ENCODE measurements around the gene TMPRSS11E. TPM values are rescaled to one million over a fixed set of nuclear protein-coding genes. Genes with fewer than 3 reads are reported as not detected.

Gene TMPRSS11E
- total RNA-seq, 4 donors from 2014 or later, result 0.24 TPM; not detected in 3

GRCh38 chr4:68466751-68467150 is 19.5 kb downstream of the TMPRSS11E start:
- no peaks in the 10 kb centered on the region for H3K27me3 ChIP-seq
- H3K36me3 ChIP-seq, result no peaks in the 10 kb centered on the region
- WGBS, 2 donors, result 84 to 93% methylated on average over 3 of the region's 3 CpGs
- H3K4me1 ChIP-seq, result no peaks in the 10 kb centered on the region
- intact Hi-C loops (cut with DNase I), result no loop called here
- no peaks in the 10 kb centered on the region for H3K9me3 ChIP-seq
- TF ChIP-seq POLR2A (IDR thresholded peaks at IDR 0.05) (no peak), CTCF (IDR thresholded peaks at IDR 0.05) (no peak)
- H3K27ac ChIP-seq, result no peak overlapping the region
- no peak overlapping the region for H3K4me3 ChIP-seq (replicated peaks in 1 of 3)
- no peak for DNase-seq

DNA sequence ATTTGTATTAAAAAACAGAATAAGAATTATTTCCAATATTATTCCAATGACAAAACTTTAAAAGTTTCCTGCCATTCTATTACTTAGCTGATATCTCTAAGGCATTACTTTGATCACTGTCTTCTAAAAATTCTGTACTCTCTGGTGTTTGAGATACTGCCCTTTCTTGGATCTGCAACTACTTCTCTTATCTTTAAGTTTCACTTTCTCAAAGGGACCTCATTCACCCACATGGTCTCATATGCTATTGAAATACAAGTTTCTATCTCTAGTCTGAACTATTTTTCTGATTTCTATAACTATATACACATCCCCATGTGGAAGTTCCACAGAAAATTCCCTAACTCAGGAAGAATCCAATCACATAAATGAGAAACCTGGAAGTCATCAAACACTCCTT is 22.2 kb downstream of the TMPRSS11E start:
- Histone ChIP-seq H3K36me3 (no peaks in the 10 kb centered on the region), H3K9me3 (no peaks in the 10 kb centered on the region), H3K27me3 (no peaks in the 10 kb centered on the region), H3K4me1 (no peaks in the 10 kb centered on the region), H3K4me3 (replicated peaks in 1 of 3) (no peak overlapping the region), H3K27ac (no peak overlapping the region)
- no peak for DNase-seq
- TF ChIP-seq CTCF (IDR thresholded peaks at IDR 0.05), result no peak
- no peak for TF ChIP-seq POLR2A (IDR thresholded peaks at IDR 0.05)
- intact Hi-C loops (cut with DNase I), result no loop called here

GRCh38 chr4:68476191-68476590 is 28.9 kb downstream of the TMPRSS11E start:
- no peak for DNase-seq
- no peak overlapping the region for H3K27ac ChIP-seq
- no peak overlapping the region for H3K4me3 ChIP-seq (replicated peaks in 1 of 3)
- no peak for TF ChIP-seq CTCF (IDR thresholded peaks at IDR 0.05)
- TF ChIP-seq POLR2A (IDR thresholded peaks at IDR 0.05), result no peak
- H3K27me3 ChIP-seq, result no peaks in the 10 kb centered on the region
- no peaks in the 10 kb centered on the region for H3K36me3 ChIP-seq
- H3K9me3 ChIP-seq, result no peaks in the 10 kb centered on the region
- H3K4me1 ChIP-seq, result no peaks in the 10 kb centered on the region
- intact Hi-C loops (cut with DNase I), result no loop called here
- 60 to 70% methylated on average over 5 of the region's 5 CpGs for WGBS, 2 donors

GRCh38 chr4:68489338-68489737 is 42.1 kb downstream of the TMPRSS11E start:
- intact Hi-C loops (cut with DNase I), result no loop called here
- DNase-seq, result no peak
- H3K4me3 ChIP-seq (replicated peaks in 1 of 3), result no peak overlapping the region
- H3K9me3 ChIP-seq, result no peaks in the 10 kb centered on the region
- 69 to 83% methylated on average over 4 of the region's 5 CpGs for WGBS, 2 donors
- H3K4me1 ChIP-seq, result no peaks in the 10 kb centered on the region
- no peaks in the 10 kb centered on the region for H3K27me3 ChIP-seq
- no peak overlapping the region for H3K27ac ChIP-seq
- TF ChIP-seq POLR2A (IDR thresholded peaks at IDR 0.05), result no peak
- no peak for TF ChIP-seq CTCF (IDR thresholded peaks at IDR 0.05)
- H3K36me3 ChIP-seq, result no peaks in the 10 kb centered on the region

- Histone ChIP-seq H3K4me3 (replicated peaks in 1 of 3) (no peak overlapping the region), H3K9me3 (no peaks in the 10 kb centered on the region), H3K4me1 (no peaks in the 10 kb centered on the region), H3K36me3 (no peaks in the 10 kb centered on the region), H3K27me3 (no peaks in the 10 kb centered on the region), H3K27ac (no peak overlapping the region)
- peak; percentile 5 to 6 for DNase-seq
- intact Hi-C loops (cut with DNase I), result no loop called here
- 89 to 93% methylated on average over 6 of the region's 6 CpGs for WGBS, 2 donors
- TF ChIP-seq CTCF (IDR thresholded peaks at IDR 0.05) (no peak), POLR2A (IDR thresholded peaks at IDR 0.05) (no peak)
Measured at GRCh38 chr4:68490826-68491457, 43.7 kb downstream of the TMPRSS11E start.
